Gastrocnemius medialis (tissue), 4 donors: ENCODE results near the gene SQOR. TPM values are rescaled to one million over a fixed set of nuclear protein-coding genes. Genes with fewer than 3 reads are reported as not detected.
A peak's percentile ranks its signal among the peaks of the same experiment; 100 is the strongest.

Experiments used
- ATAC-seq, 2 donors: fragments of 150-250 bp; one replicate each; pipeline ENCODE4 v1.9.1; 2016
- DNase-seq, 2 donors: peaks; one replicate each; pipeline ENCODE4 v3.0.0-alpha.2; 2019
- H3K27ac ChIP-seq, 4 donors: fragments of 200-600 bp; sonication (generic); 1 replicate in 1 of 4; 2 replicates in 3 of 4; pipeline ENCODE4 v1.5.1; 2016 to 2018; ENCODE audit warnings: mild to moderate bottlenecking in 2 of 4, moderate library complexity in 1 of 4
- H3K27me3 ChIP-seq, 3 donors: fragments of 200-600 bp; sonication (generic) in 2 of 3; 1 replicate in 1 of 3; 2 replicates in 2 of 3; pipeline versions ENCODE4 v1.5.1 to v1.6.0; 2016 to 2019; ENCODE audit warnings: mild to moderate bottlenecking in 1 of 3, moderate library complexity in 1 of 3
- H3K36me3 ChIP-seq, 2 donors: fragments of 200-600 bp; sonication (generic) in 1 of 2; one replicate each; pipeline ENCODE4 v1.5.1; 2017 to 2018
- H3K4me1 ChIP-seq, 2 donors: fragments of 200-600 bp; sonication (generic) in 1 of 2; one replicate each; pipeline ENCODE4 v1.5.1; 2016 to 2017; ENCODE audit warnings: mild to moderate bottlenecking in 2 of 2
- H3K4me3 ChIP-seq, 4 donors: fragments of 200-600 bp; sonication (generic) in 3 of 4; 1 replicate in 1 of 4; 2 replicates in 3 of 4; pipeline ENCODE4 v1.5.1; 2016 to 2019; ENCODE audit warnings: mild to moderate bottlenecking in 2 of 4
- H3K9me3 ChIP-seq, 3 donors: fragments of 200-600 bp; sonication (generic) in 2 of 3; 1 replicate in 1 of 3; 2 replicates in 2 of 3; pipeline ENCODE4 v1.5.1; 2016 to 2019
- POLR2A ChIP-seq, 2 donors: fragments of 450-650 bp; IDR thresholded peaks; one replicate each; pipeline ENCODE4 v1.6.1; 2017; ENCODE audit warnings: antibody characterized with exemption in 2 of 2, mild to moderate bottlenecking in 2 of 2, moderate library complexity in 2 of 2
- in situ Hi-C, 4 donors: fragments of 200-750 bp; cut with MboI; loops; one replicate each; pipeline versions ENCODE4 v1.15.0 to v1.8.0; 2017; ENCODE audit warnings: low sequenced_read_pairs in 4 of 4
- intact Hi-C: fragments of 100-400 bp; cut with DNase I; formaldehyde crosslinking; loops from one replicate; pipeline ENCODE4 v1.15.1; 2023; ENCODE audit warnings: low total_unique reads
- total RNA-seq, 4 donors: library from RNA; depleted of rRNA; stranded (reverse); fragments of >200 nt; gene quantifications; one replicate each; pipeline versions ENCODE4 v1.1.0 to v1.2.3, GENCODE V29; 2016
- TF ChIP-seq, protein P1 (sequence below), 5 experiments: fragments of 450-650 bp in 3 of 5; fragments of 200-600 bp in 2 of 5; sonication (generic) in 2 of 5; IDR thresholded peaks in 4 of 5; conservative IDR thresholded peaks in 1 of 5; 1 replicate in 4 of 5; 2 replicates in 1 of 5; pipeline ENCODE4 v1.5.1; 2016 to 2019; ENCODE audit warnings: antibody characterized with exemption in 5 of 5, mild to moderate bottlenecking in 3 of 5, moderate library complexity in 3 of 5

SQOR gene
- total RNA-seq, 4 donors from 2014 or later = 140 to 194 (median 164) TPM

- ATAC-seq (no peak), DNase-seq (no peak)
- Histone ChIP-seq H3K4me1 (no peaks in the 10 kb centered on the region), H3K36me3 (no peaks in the 10 kb centered on the region), H3K27ac (no peak overlapping the region), H3K9me3 (no peaks in the 10 kb centered on the region), H3K4me3 (no peak overlapping the region), H3K27me3 (no peaks in the 10 kb centered on the region)
- intact Hi-C loops = no loop called here
- no peak for TF ChIP-seq POLR2A (IDR thresholded peaks at IDR 0.05)
- TF ChIP-seq, protein P1, sequence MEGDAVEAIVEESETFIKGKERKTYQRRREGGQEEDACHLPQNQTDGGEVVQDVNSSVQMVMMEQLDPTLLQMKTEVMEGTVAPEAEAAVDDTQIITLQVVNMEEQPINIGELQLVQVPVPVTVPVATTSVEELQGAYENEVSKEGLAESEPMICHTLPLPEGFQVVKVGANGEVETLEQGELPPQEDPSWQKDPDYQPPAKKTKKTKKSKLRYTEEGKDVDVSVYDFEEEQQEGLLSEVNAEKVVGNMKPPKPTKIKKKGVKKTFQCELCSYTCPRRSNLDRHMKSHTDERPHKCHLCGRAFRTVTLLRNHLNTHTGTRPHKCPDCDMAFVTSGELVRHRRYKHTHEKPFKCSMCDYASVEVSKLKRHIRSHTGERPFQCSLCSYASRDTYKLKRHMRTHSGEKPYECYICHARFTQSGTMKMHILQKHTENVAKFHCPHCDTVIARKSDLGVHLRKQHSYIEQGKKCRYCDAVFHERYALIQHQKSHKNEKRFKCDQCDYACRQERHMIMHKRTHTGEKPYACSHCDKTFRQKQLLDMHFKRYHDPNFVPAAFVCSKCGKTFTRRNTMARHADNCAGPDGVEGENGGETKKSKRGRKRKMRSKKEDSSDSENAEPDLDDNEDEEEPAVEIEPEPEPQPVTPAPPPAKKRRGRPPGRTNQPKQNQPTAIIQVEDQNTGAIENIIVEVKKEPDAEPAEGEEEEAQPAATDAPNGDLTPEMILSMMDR (IDR thresholded peaks at IDR 0.05 in 4 of 5, conservative IDR thresholded peaks at IDR 0.05 in 1 of 5) = no peak
- in situ Hi-C loops = loop anchor here in 2 of 4 donors (10.0 to 25.0 kb wide), 3 partner anchors 92 to 162 kb away; partner anchors contain the start of gene SLC30A4 (in 1 of the 2)
These were observed 17.9 kb upstream of the SQOR start for GRCh38 chr15:45616901-45617323.

GRCh38 chr15:45618813-45619212 lies 16.0 kb upstream of the SQOR start:
- no peak for ATAC-seq
- intact Hi-C loops (no loop called here), in situ Hi-C loops (loop anchor here in 2 of 4 donors (10.0 to 25.0 kb wide), 3 partner anchors 94 to 164 kb away; partner anchors contain the start of gene SLC30A4 (in 1 of the 2))
- no peaks in the 10 kb centered on the region for H3K4me1 ChIP-seq
- DNase-seq = no peak
- no peaks in the 10 kb centered on the region for H3K27me3 ChIP-seq
- TF ChIP-seq POLR2A (IDR thresholded peaks at IDR 0.05) = no peak
- TF ChIP-seq, protein P1 (IDR thresholded peaks at IDR 0.05 in 4 of 5, conservative IDR thresholded peaks at IDR 0.05 in 1 of 5) = no peak
- H3K4me3 ChIP-seq = no peak overlapping the region
- no peaks in the 10 kb centered on the region for H3K9me3 ChIP-seq
- H3K27ac ChIP-seq = no peak overlapping the region
- H3K36me3 ChIP-seq = no peaks in the 10 kb centered on the region

GRCh38 chr15:45628136-45628535 lies 6.7 kb upstream of the SQOR start:
- H3K36me3 ChIP-seq = no peaks in the 10 kb centered on the region
- H3K27me3 ChIP-seq = no peaks in the 10 kb centered on the region
- in situ Hi-C loops (loop anchor here in 2 of 4 donors (25.0 kb wide), 2 partner anchors 441 to 1841 kb away; partner anchors contain the start of genes SHF (in 2 of the 2), ELL3 (in 1 of the 2) and SERF2 (in 1 of the 2)), intact Hi-C loops (no loop called here)
- ATAC-seq (no peak), DNase-seq (no peak)
- H3K4me1 ChIP-seq = no peaks in the 10 kb centered on the region
- H3K9me3 ChIP-seq = no peaks in the 10 kb centered on the region
- no peak overlapping the region for H3K27ac ChIP-seq
- H3K4me3 ChIP-seq = no peak overlapping the region
- no peak for TF ChIP-seq POLR2A (IDR thresholded peaks at IDR 0.05)
- TF ChIP-seq, protein P1 (IDR thresholded peaks at IDR 0.05 in 4 of 5, conservative IDR thresholded peaks at IDR 0.05 in 1 of 5) = no peak

DNA sequence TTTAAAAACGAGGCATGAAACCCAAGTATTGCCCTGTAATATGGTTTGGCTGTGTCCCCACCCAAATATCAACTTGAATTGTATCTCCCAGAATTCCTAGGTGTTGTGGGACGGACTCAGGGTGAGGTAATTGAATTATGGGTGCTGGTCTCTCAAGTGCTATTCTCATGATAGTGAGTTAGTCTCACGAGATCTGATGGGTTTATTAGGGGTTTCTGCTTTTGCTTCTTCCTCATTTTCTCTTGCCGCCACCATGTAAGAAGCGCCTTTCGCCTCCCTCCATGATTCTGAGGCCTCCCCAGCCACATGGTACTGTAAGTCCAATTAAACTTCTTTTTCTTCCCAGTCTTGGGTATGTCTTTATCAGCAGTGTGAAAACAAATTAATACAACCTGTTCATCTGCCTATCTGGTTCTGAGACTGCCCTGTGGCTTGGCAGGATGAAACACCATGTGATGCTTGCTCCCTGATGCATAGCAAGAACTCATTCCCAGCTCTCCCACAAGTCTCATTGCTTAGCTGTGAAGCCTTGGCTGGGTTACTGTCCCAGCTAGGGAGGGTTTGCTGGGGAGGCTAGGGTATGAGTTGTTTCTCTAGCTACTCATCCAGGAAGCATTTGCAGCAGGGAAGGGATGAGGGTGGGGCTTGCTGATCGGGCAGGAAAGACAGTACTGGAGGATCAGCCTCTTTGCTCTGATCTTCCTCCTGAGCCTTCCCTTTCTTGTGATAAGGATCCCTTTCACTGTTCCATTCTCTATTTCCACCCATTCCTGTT lies 3.7 kb upstream of the SQOR start:
- Histone ChIP-seq H3K36me3 (no peaks in the 10 kb centered on the region), H3K4me1 (peaks cover 7% of the 10 kb centered on the region in 2 donors), H3K9me3 (no peaks in the 10 kb centered on the region), H3K4me3 (no peak overlapping the region), H3K27ac (peak overlapping the region in 2 of 4 donors; percentile 19 to 54), H3K27me3 (no peaks in the 10 kb centered on the region)
- intact Hi-C loops (no loop called here), in situ Hi-C loops (loop anchor here in 2 of 4 donors (25.0 kb wide), 2 partner anchors 444 to 1844 kb away; partner anchors contain the start of genes SHF (in 2 of the 2), ELL3 (in 1 of the 2) and SERF2 (in 1 of the 2))
- ATAC-seq (no peak), DNase-seq (no peak)
- TF ChIP-seq, protein P1 (IDR thresholded peaks at IDR 0.05 in 4 of 5, conservative IDR thresholded peaks at IDR 0.05 in 1 of 5) = no peak
